KMS-11 (cell line): Measurements from ENCODE around the gene WNT11.
A peak's percentile ranks its signal among the peaks of the same experiment; 100 is the strongest.

Experiments used
- H2AFZ ChIP-seq: fragments of 200-600 bp; sonication (generic); 2 replicates; pipeline ENCODE4 v1.6.1; 2016; ENCODE audit warnings: antibody characterized with exemption, mixed run types, low read depth
- H3K27ac ChIP-seq: fragments of 200-600 bp; sonication (generic); 2 replicates; pipeline ENCODE4 v1.6.1; 2016; ENCODE audit warnings: mild to moderate bottlenecking, mixed run types
- H3K27me3 ChIP-seq: fragments of 200-600 bp; sonication (generic); 2 replicates; pipeline ENCODE4 v1.6.1; 2017; ENCODE audit warnings: mild to moderate bottlenecking, low read depth, mixed run types, moderate library complexity; ENCODE audit not compliant: insufficient read depth
- H3K36me3 ChIP-seq: fragments of 200-600 bp; sonication (generic); 2 replicates; pipeline ENCODE4 v1.6.1; 2017; ENCODE audit warnings: mild to moderate bottlenecking, mixed run types; ENCODE audit not compliant: insufficient read depth
- H3K4me1 ChIP-seq: fragments of 200-600 bp; sonication (generic); 2 replicates; pipeline ENCODE4 v1.6.1; 2016; ENCODE audit warnings: mild to moderate bottlenecking, low read depth, mixed run types; ENCODE audit not compliant: poor library complexity, severe bottlenecking
- H3K4me2 ChIP-seq: fragments of 200-600 bp; sonication (generic); 2 replicates; pipeline ENCODE4 v1.7.0; 2016; ENCODE audit warnings: mild to moderate bottlenecking, mixed run types
- H3K4me3 ChIP-seq: fragments of 200-600 bp; sonication (generic); IDR thresholded peaks from 2 replicates; pipeline ENCODE4 v1.6.1; 2017; ENCODE audit warnings: low read depth, low read length, mixed read lengths; ENCODE audit not compliant: insufficient read depth
- H3K79me2 ChIP-seq: fragments of 200-600 bp; sonication (generic); 2 replicates; pipeline ENCODE4 v1.6.1; 2016; ENCODE audit warnings: low read depth, mixed run types; ENCODE audit not compliant: insufficient read depth
- H3K9ac ChIP-seq: fragments of 200-600 bp; sonication (generic); 2 replicates; pipeline ENCODE4 v1.6.1; 2016; ENCODE audit warnings: mild to moderate bottlenecking, mixed run types
- H4K20me1 ChIP-seq: fragments of 200-600 bp; sonication (generic); 2 replicates; pipeline ENCODE4 v1.6.1; 2016; ENCODE audit warnings: mild to moderate bottlenecking, mixed run types; ENCODE audit not compliant: insufficient read depth
- TF ChIP-seq, protein P1 (sequence below): fragments of 200-600 bp; sonication (generic); conservative IDR thresholded peaks from 2 replicates; pipeline ENCODE4 v1.6.1; 2017; ENCODE audit warnings: low read depth, mild to moderate bottlenecking, antibody characterized with exemption, low read length, moderate library complexity, mixed read lengths

Gene WNT11

DNA sequence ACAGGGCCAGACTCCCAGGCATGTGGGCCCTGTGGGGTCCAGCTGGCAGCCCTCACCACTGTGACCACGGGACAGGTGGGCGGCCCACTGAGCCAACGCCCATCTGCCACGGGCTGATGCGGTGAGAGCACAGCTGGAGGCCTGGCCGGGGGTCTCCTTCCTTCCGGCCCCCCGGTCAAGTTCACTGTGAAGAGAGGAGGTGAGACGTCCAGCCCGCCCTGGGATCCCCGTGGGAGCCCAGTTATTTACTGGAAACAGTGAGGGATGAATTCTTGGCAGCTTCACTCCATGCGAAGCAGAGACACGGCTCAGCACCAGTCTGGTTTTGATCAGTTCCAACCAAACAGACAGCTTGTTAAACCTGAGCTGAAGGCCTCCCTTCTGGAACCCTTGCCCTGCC, 38.7 kb downstream of the WNT11 start:
- Histone ChIP-seq H3K27ac (no peak overlapping the region), H4K20me1 (no peaks in the 10 kb centered on the region), H3K9ac (no peak overlapping the region), H3K4me3 (no peak overlapping the region), H2AFZ (no peak overlapping the region), H3K27me3 (no peaks in the 10 kb centered on the region), H3K4me1 (peaks cover 20% of the 10 kb centered on the region), H3K36me3 (no peaks in the 10 kb centered on the region), H3K79me2 (no peaks in the 10 kb centered on the region), H3K4me2 (no peak overlapping the region)
- TF ChIP-seq, protein P1, sequence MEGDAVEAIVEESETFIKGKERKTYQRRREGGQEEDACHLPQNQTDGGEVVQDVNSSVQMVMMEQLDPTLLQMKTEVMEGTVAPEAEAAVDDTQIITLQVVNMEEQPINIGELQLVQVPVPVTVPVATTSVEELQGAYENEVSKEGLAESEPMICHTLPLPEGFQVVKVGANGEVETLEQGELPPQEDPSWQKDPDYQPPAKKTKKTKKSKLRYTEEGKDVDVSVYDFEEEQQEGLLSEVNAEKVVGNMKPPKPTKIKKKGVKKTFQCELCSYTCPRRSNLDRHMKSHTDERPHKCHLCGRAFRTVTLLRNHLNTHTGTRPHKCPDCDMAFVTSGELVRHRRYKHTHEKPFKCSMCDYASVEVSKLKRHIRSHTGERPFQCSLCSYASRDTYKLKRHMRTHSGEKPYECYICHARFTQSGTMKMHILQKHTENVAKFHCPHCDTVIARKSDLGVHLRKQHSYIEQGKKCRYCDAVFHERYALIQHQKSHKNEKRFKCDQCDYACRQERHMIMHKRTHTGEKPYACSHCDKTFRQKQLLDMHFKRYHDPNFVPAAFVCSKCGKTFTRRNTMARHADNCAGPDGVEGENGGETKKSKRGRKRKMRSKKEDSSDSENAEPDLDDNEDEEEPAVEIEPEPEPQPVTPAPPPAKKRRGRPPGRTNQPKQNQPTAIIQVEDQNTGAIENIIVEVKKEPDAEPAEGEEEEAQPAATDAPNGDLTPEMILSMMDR = no peak

DNA sequence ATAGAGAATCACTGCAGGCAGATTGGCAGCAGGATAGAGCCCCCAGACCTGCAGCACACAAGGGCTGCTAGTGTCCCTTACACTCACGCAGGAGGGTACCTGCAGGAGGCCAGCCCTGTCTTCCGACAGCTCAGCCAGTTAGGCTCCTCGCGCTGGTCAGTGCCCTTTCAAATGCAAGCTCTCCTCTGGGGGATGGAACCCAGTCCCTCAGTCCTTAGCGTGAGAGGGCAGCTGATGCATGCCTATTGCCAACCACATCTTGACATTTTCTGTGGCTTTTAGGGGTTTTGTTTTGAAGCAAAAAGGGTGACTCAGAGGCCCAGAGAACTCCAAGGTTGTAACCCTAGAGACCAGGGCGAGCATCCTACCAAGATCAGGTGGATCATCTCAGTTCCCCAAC, 40.0 kb downstream of the WNT11 start:
- TF ChIP-seq, protein P1 = no peak
- no peak overlapping the region for H3K4me3 ChIP-seq
- peak overlapping the region; percentile 14; the same call in 1 of the 2 replicates for H3K9ac ChIP-seq
- H3K27me3 ChIP-seq = no peaks in the 10 kb centered on the region
- H3K27ac ChIP-seq = peak overlapping the region; percentile 3; the same call in 1 of the 2 replicates
- H3K4me1 ChIP-seq = peaks cover 20% of the 10 kb centered on the region
- H3K36me3 ChIP-seq = no peaks in the 10 kb centered on the region
- peak overlapping the region; percentile 49; the same call in 1 of the 2 replicates for H2AFZ ChIP-seq
- H3K79me2 ChIP-seq = no peaks in the 10 kb centered on the region
- H4K20me1 ChIP-seq = no peaks in the 10 kb centered on the region
- H3K4me2 ChIP-seq = peak overlapping the region; percentile 50

DNA sequence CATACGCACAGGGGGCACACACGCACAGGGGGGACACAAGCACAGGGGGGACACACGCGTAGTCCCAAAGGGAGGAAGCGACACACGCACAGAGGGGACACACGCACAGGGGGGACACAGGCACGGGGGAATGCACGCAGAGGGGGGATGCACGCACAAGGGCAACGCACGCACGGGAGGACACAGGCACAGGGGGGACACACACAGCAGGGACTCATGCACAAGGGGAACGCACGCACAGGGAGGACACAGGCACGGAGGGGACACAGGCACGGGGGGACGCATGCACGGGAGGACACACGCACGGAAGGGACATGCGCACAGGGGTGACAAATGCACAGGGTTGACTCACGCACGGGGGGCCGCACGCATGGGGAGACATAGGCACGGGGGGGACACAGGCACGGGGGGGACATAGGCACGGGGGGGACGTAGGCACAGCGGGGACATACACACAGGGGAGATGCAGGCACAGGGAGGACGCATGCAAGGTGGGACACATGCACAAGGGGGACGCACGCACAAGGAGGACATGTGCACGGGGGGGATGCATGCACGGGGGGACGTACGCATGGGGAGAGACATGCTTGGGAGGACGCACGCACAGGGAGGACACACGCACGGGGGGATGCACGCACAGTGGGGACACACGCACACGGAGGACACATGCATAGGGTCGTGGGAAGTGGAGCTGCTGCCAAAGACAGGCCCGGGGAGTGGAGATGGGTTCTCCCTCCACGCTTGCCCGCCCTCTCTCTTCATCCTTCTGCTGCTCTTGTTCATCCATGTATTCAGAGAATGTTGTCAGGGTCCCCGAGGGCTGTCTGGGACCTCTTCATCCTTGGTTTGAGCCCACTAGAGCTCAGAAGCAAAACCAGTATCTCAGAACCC, 41.2 kb downstream of the WNT11 start:
- Histone ChIP-seq H3K79me2 (no peaks in the 10 kb centered on the region), H3K9ac (no peak overlapping the region), H3K4me1 (peaks cover 20% of the 10 kb centered on the region), H3K27ac (no peak overlapping the region), H3K4me2 (peak overlapping the region; percentile 50; the same call in 1 of the 2 replicates), H3K36me3 (no peaks in the 10 kb centered on the region), H3K27me3 (no peaks in the 10 kb centered on the region), H3K4me3 (no peak overlapping the region), H4K20me1 (no peaks in the 10 kb centered on the region), H2AFZ (no peak overlapping the region; the same call in 1 of the 2 replicates)
- TF ChIP-seq, protein P1 = no peak

DNA sequence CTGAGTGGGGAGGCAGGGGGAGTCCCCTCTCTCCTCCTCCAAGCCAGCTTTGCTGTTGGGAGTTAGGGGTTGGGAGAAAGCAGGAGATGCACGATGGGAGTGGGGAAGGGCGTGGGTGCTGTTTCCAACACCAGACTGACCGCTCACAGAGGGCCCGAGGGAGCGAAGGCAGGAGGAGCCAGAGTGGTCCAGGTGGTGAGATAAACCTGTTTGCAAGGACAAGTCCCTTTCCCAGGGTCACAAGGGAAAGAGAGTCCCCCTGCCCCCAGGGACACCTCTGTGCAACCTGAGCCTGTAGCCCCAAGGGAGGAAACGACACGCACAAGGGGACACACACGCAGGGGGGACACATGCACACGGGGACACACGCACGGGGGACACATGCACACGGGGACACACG, 42.2 kb downstream of the WNT11 start:
- H3K9ac ChIP-seq = no peak overlapping the region
- H3K4me2 ChIP-seq = no peak overlapping the region
- H3K36me3 ChIP-seq = no peaks in the 10 kb centered on the region
- no peak overlapping the region for H3K4me3 ChIP-seq
- no peaks in the 10 kb centered on the region for H3K79me2 ChIP-seq
- no peak overlapping the region for H3K27ac ChIP-seq
- H3K27me3 ChIP-seq = no peaks in the 10 kb centered on the region
- TF ChIP-seq, protein P1 = no peak
- H4K20me1 ChIP-seq = no peaks in the 10 kb centered on the region
- no peak overlapping the region for H2AFZ ChIP-seq
- H3K4me1 ChIP-seq = peaks cover 20% of the 10 kb centered on the region
